Inflammatory macrophage treated with lipopolysaccharide for 1 hour (primary cell): ENCODE data around the gene IL6R.

Experiments
- DNase-seq, 2 donors: peaks; one replicate each; pipeline ENCODE4 v3.0.0-alpha.2; 2020 to 2022

Gene IL6R

GRCh38 chr1:154427173-154428139 is 22.3 kb downstream of the IL6R start:
- no peak for DNase-seq

GRCh38 chr1:154429118-154429517 is 24.0 kb downstream of the IL6R start:
- no peak for DNase-seq

GRCh38 chr1:154429841-154430611 is 24.9 kb downstream of the IL6R start:
- DNase-seq, result no peak

GRCh38 chr1:154430903-154431302 is 25.8 kb downstream of the IL6R start:
- DNase-seq, result no peak

GRCh38 chr1:154431586-154432373 is 26.6 kb downstream of the IL6R start:
- peak; percentile 94 to 99 for DNase-seq

GRCh38 chr1:154433161-154433764 is 28.1 kb downstream of the IL6R start:
- DNase-seq, result peak in 1 of 2 donors; percentile 51

GRCh38 chr1:154434346-154435085 is 29.4 kb downstream of the IL6R start:
- no peak for DNase-seq

- DNase-seq, result peak in 1 of 2 donors; percentile 61
These were observed 30.6 kb downstream of the IL6R start for GRCh38 chr1:154435599-154436200.

GRCh38 chr1:154436433-154436832 is 31.3 kb downstream of the IL6R start:
- no peak for DNase-seq

GRCh38 chr1:154440036-154440804 is 35.1 kb downstream of the IL6R start:
- peak; percentile 57 to 66 for DNase-seq

- DNase-seq, result no peak
These were observed 36.2 kb downstream of the IL6R start for GRCh38 chr1:154441241-154441888.

GRCh38 chr1:154442006-154442740 is 37.0 kb downstream of the IL6R start:
- peak; percentile 49 to 77 for DNase-seq

GRCh38 chr1:154443274-154444013 is 38.3 kb downstream of the IL6R start:
- DNase-seq, result no peak

GRCh38 chr1:154445040-154445472 is 39.9 kb downstream of the IL6R start:
- no peak for DNase-seq

GRCh38 chr1:154446292-154446691 is 41.1 kb downstream of the IL6R start:
- DNase-seq, result no peak

- no peak for DNase-seq
These were observed 41.6 kb downstream of the IL6R start for GRCh38 chr1:154446789-154447188.

GRCh38 chr1:154448331-154448811 is 43.2 kb downstream of the IL6R start:
- DNase-seq, result no peak

- peak in 1 of 2 donors; percentile 50 for DNase-seq
These were observed 48.0 kb downstream of the IL6R start for GRCh38 chr1:154453161-154453560.
